NCI-H2196 (cell line): ENCODE measurements around the gene ARMC2.
"Not testable (repeated sequence)": the region's sequence is repeated elsewhere in the genome, so short reads cannot be mapped to it uniquely, and the experiment has no call there.

Experiments
- DNase-seq: peaks from one replicate; lab custom pipeline; 2025; ENCODE audit not compliant: unreplicated experiment; lab: John Stamatoyannopoulos, UW

Gene ARMC2

GRCh38 chr6:108914235-108915022 lies 66.2 kb downstream of the ARMC2 start:
- DNase-seq: no peak

GRCh38 chr6:108915258-108915657 lies 67.0 kb downstream of the ARMC2 start:
- no peak for DNase-seq

DNA sequence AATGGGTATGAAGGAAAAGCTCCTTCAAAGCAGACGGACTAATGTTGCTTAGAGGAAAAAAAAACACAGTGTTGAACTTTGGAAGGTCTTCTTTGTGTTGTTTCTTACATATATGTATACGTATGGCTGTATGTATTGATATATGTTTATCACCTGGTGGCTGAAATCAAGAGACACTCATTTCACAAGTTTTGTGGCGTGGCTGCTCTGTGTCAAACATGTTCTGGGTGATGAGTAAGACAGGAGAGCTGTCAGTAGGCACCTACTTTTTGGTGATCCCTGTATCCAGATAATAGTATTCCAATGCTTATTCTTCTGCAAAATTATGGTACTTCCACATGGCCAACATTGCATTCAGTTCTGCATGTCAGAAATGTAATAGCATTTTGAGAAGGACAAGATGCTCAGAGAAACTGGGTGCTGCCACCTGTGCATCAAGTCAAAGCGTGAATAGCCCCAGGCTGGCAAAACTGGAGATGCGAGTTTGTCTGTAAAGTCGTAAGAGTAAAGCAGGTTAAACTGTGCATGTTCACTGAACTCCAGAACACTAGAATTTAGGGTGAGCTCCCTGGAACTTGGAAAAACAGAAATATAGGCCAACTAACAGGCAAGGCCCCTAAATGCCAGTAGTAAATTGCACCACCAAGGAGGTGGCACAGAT lies 67.9 kb downstream of the ARMC2 start:
- DNase-seq: no peak

DNA sequence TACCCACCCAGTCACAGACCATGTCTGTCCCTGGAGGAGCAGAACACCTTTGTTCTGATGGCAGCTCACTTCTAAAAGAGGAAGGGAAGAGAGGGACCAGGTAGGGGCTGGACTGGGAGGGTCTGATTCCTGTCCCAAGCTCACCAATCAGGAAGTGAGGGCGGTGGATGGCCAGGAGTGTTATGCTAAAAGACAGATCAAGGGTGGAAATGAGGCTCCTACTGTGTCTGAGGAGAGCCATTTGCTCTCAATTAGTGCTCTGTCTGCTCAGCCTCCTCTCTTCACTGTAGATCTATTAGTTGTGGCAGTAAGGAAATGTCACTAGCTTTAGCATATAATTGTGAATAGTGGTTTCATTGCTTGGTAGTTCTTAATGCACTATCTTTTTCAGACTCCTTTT lies 72.5 kb downstream of the ARMC2 start:
- no peak for DNase-seq

GRCh38 chr6:108921547-108922361 lies 73.5 kb downstream of the ARMC2 start:
- peak; percentile 14 for DNase-seq

DNA sequence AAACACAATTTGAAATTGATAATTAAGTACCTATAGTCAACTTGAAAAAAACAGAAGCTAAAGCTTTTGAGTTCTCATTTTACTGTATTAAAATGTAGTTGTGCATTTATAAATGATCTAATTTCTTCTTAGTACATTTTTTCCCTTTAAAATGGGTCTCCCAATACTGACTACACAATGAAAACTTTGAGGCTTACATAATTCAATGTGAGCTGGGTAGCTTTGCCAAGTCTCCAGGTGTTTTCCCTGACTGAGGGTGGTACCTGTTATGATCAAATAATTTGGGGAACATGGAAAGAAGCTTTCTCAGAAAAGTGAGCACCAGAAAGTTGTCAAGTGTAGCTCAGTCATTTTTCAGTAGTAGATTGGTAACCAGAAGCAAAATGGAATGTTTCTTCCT lies 74.3 kb downstream of the ARMC2 start:
- no peak for DNase-seq

DNA sequence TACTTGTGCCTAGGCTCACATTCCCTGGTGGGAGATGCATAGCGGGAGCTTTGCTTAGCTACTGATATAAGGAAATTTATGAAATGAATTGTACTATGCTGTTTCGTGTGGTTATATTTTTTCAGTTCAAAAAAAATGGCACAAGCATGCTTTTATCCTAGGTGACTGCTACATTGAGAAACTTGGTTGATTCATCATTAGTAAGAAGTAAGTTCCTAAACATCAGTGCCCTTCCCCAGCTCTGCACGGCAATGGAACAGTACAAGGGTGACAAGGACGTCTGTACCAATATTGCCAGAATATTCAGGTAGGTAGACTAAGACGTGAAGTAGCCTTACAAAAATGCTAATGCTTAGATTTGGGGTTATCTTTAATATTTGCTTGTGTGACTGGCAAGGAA lies 79.7 kb downstream of the ARMC2 start:
- no peak for DNase-seq

GRCh38 chr6:108928650-108929049 lies 80.4 kb downstream of the ARMC2 start:
- DNase-seq: no peak

DNA sequence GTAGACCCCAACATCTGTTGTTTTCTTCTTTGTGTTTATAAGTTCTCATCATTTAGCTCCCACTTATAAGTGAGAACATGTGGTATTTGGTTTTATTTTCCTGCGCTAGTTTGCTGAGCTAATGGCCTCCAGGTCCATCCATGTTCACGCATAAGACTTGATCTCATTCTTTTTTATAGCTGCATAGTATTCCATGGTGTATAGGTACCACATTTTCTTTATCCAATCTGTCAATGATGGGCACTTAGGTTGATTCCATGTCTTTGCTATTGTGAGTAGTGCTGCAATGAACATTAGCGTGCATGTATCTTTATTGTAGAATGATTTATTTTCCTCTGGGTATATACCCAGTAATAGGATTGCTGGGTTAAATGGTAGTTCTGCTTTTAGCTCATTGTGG lies 82.9 kb downstream of the ARMC2 start:
- not testable (repeated sequence) for DNase-seq

DNA sequence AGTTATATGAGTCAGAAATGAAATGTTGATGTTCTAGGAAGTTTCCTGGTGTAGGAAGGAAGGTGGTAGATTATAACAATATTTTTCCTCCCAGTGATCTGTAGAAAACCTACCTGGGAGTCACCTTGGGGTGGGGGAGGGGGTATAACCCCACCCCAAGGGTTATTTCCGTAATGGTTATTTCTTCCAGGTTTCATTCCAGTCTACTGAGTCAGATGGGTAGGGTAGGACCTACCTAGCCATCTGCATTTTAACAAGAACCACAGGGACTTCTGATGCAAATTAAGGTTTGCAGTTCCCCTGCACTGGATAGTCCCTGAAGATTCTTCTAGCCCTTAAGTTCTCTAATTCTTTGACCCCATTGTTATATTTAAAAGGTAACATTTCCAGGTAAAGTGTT lies 88.9 kb downstream of the ARMC2 start:
- DNase-seq: no peak

DNA sequence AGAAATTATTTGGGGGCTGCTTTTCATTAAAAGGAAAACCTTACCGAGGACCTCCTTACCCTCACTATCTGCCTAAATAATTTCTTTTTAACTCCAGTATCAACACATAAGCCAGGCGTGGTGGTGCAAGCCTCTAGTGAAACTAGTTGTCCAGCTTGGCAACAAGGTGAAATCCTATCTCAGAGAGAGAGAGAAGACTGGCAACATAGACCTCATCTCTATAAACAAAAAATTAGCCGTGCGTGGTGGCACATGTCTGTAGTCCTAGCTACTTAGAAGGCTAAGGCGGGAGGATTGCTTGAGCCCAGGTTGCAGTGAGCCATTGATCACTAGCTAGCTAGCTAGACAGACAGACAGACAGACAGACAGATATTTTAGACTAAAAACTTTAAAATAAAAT lies 92.5 kb downstream of the ARMC2 start:
- DNase-seq: no peak

- no peak for DNase-seq
These were observed 93.1 kb downstream of the ARMC2 start for GRCh38 chr6:108941281-108941680.

- DNase-seq: no peak
These were observed 93.6 kb downstream of the ARMC2 start for GRCh38 chr6:108941859-108942258.

GRCh38 chr6:108942556-108943492 lies 94.6 kb downstream of the ARMC2 start:
- no peak for DNase-seq

GRCh38 chr6:108944071-108944470 lies 95.8 kb downstream of the ARMC2 start:
- DNase-seq: no peak

- no peak for DNase-seq
These were observed 96.8 kb downstream of the ARMC2 start for GRCh38 chr6:108944707-108945680.

DNA sequence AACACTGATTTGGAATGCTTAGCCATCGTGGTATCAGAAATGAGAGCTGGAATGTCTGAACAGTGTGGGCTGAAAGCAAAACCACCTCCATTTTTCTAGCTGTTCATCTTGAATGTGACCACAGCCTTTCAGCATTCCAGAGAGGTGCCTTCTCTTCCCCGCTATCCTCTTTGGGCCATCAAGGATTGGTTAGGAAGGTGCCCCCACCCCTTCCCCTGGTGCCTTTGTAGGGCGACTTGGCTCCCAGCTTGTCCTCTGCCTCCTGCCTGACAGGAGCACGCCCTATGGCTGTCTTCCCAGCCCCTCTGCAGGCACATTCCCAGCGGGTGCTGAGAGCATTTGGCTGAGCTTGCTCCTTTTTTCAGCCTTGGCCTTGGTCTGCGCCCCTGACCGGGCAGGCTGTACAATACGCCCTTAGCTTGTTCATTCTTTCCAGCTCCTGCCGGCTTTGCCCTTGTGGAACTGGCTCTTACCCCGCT lies 97.5 kb downstream of the ARMC2 start:
- DNase-seq: no peak

DNA sequence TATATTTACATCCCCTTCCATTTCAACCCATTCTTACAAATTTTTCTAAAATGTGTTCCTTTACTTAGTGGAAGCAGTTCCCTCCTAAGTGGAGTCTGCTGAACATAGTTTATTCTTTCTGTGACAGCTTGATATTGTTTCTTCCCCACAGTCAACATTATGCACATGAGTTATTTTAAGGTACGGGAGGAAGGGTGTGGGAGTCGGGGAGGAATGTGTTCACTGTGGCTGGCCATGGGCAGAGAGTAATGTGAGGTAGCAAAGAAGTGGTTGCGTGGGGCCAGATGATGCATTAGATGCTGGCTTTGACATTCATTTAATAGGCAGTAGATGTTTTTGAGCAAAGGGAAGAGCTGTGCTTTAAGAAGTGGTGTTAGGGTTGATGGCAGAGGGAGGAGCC lies 98.5 kb downstream of the ARMC2 start:
- no peak for DNase-seq

- peak; percentile 56 for DNase-seq
These were observed 99.1 kb downstream of the ARMC2 start for GRCh38 chr6:108947114-108947854.
